ENCODE data around the gene SLC26A8. TPM values are rescaled to one million over a fixed set of nuclear protein-coding genes. Genes with fewer than 3 reads are reported as not detected.

SLC26A8 gene, protein sequence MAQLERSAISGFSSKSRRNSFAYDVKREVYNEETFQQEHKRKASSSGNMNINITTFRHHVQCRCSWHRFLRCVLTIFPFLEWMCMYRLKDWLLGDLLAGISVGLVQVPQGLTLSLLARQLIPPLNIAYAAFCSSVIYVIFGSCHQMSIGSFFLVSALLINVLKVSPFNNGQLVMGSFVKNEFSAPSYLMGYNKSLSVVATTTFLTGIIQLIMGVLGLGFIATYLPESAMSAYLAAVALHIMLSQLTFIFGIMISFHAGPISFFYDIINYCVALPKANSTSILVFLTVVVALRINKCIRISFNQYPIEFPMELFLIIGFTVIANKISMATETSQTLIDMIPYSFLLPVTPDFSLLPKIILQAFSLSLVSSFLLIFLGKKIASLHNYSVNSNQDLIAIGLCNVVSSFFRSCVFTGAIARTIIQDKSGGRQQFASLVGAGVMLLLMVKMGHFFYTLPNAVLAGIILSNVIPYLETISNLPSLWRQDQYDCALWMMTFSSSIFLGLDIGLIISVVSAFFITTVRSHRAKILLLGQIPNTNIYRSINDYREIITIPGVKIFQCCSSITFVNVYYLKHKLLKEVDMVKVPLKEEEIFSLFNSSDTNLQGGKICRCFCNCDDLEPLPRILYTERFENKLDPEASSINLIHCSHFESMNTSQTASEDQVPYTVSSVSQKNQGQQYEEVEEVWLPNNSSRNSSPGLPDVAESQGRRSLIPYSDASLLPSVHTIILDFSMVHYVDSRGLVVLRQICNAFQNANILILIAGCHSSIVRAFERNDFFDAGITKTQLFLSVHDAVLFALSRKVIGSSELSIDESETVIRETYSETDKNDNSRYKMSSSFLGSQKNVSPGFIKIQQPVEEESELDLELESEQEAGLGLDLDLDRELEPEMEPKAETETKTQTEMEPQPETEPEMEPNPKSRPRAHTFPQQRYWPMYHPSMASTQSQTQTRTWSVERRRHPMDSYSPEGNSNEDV
- total RNA-seq = 1.5 TPM

DNA sequence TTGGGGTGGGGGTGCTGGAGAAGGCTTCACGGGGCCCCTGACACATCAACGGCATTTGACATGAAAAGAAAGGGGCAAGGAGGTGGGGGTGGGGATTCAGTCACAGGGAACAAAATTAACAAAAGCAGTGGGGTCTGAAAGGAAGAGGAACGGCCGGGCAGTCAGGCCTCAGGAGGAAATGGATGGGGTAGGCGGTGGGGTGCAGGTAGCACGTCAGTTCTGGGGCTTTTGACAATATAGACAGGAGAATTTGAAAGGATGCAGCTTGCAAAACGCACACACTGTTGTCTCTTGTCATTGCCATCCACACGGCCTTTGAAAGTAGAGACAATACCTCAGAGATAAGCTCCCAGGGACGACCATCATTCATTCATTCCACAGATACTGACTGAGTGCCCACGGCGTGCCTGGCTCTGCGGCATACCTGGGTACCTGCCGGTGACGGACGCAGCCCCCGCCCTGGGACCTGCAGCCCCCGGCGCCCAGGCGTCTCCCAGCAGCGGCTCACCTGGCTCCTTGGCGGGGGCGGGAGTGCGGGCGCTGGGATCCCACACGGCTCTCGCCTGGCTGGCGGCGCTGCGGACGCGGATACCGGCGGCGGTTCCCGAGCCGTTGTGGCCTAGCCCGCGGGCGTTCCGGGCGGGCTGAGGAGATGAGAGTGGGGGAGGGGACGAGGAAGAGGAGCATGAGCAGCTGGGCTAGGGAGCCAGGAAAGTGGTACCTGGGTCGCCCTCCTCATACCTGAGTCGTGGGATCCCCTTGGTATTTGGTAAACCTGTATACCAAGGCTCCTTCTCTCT lies at the start of gene SLC26A8:
Gene SLC26A8 (minus strand): TSS at position 646 of the 800 bp plus-strand sequence. CDS start 4,934 bp downstream, outside the sequence.
- ATAC-seq (no peak), DNase-seq (ENCODE audit: low spot score) (no peak)
- intact Hi-C loops (cut with DNase I) = loop anchor here (10.0 kb wide), 1 partner anchor 661 kb away; no protein-coding TSS in a partner anchor

DNA sequence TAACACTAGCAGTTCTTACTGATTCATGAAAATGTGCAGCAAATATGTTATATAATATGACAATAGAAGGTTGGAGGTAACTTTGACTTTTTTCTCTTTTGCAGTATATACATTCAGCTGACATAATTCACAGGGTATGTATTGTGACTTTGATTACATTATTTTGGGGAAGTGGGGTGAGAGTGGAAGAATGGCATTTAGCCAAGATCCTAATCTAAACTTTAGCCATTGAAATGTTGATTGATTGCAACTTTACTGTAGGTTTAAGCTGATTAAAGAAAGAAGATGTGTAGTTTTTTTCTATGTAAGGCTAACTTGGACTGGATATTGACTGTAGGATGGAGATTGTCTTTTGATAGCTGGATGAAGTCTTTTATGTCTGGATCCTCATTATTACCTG lies 49.1 kb upstream of the SLC26A8 start:
- DNase-seq (ENCODE audit: low spot score) (no peak), ATAC-seq (no peak)
- intact Hi-C loops (cut with DNase I) = no loop called here

DNA sequence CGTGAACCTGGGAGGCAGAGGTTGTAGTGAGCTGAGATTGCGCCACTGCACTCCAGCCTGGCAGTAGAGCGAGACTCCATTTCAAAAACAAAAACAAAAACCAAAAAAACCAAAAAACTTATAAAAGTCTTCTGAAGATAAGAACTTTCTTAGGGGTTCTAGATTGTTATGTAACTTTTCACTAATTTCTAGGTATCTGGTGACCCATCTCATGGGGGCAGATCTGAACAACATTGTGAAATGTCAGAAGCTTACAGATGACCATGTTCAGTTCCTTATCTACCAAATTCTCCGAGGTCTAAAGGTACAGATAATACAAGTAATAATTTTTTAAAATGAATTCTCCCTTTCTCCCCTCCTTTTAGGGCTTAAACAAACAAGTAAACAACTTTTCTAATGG lies 48.2 kb upstream of the SLC26A8 start:
- ATAC-seq (no peak), DNase-seq (ENCODE audit: low spot score) (no peak)
- intact Hi-C loops (cut with DNase I) = no loop called here

DNA sequence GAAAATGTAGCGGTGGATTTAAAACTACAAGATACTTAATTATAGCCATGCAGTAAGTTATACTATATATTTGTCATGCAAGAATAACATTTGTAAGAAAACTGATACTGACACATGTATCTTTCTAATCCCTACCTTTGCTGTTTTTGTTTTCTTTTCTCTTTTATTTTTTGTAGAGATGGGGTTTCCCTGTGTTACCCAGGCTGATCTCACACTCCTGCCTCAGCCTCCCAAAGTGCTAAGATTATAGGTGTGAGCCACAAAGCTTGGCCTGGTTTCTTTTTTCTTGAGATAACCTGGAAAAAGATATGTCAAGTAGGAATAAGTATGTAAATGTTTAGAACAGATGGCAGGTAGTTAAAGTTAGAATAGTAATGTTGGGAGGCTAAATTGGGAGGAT lies 47.3 kb upstream of the SLC26A8 start:
- intact Hi-C loops (cut with DNase I) = no loop called here
- DNase-seq (ENCODE audit: low spot score) = no peak
- ATAC-seq = no peak

DNA sequence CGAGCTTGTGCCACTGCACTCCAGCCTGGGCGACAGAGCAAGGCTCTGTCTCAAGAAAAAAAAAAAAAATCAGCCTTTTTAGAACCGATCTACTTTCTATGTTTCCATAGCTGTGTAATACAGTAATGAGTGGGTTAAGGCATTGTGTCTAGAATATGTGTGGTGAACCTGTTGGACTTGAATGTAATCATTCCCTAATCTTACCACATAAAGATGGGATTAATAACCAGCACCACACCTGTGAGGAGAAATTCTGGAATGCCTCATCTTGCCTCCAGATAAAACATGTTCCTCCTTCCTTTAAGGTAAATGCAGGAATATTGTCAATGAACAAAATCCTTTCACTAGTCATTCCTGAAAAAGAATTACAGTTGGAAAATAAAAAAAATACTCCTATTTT lies 46.8 kb upstream of the SLC26A8 start:
- intact Hi-C loops (cut with DNase I) = no loop called here
- ATAC-seq (no peak), DNase-seq (ENCODE audit: low spot score) (no peak)

DNA sequence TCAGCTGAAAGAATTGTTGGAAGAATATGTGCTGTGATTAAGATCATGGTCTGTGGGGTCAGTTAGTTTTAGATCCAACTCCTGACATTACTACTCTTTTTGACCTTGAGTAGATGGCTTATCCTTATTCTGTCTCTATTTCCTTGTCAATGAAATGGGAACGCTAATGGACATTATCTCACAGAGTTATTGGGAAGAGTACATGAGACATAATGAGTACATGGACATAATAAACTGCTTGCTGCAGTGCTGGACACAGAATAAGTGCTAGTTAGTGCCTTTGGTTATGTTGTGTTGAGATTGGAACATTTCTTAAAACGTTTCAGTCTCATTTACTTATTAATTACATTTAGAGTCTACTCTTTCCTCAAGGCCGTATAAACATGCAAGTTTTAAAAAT lies 45.8 kb upstream of the SLC26A8 start:
- no peak for ATAC-seq

DNA sequence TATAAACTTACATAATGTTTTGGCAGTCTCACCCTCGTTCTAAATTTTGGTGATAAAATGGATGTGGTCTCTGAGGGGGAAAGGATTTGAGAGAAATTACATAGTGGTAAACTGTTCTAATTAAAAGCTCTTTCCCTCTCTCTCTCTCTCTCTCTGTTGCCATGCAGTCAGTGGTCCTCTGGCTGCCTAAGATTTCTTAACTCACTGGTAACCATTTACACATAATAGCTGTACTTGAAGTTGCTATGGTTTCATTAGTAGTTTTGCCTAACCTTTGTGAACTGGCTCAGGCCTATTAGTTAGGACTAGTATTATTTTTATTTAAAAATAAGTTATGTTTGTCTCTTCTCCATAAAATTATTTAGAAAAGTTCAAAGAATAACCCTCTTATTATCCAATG lies 45.1 kb upstream of the SLC26A8 start:
- ATAC-seq = no peak
- intact Hi-C loops (cut with DNase I) = no loop called here
- no peak for DNase-seq (ENCODE audit: low spot score)

More for the DNA sequence above, 45.8 kb upstream of the SLC26A8 start:
- DNase-seq (ENCODE audit: low spot score) = no peak
- intact Hi-C loops (cut with DNase I) = no loop called here

DNA sequence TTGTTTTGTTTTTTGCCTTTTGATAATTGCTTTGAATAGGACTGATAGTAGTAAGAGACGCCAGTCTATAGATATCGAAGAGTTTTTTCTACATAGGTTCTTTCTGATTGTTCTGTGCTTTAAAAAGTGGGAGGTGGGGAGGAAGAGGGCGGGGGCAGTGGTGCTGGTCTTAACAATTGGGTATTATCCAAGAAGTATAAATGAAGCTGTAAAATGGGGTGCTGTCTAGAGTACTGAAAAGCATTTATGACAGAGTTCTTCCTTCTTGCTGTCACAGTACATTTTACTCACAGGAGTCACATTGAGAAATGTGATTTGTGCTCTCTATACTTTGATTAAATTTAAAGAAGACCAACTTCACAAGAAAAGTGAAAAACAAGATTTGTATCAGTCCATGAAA lies 44.1 kb upstream of the SLC26A8 start:
- ATAC-seq (no peak), DNase-seq (ENCODE audit: low spot score) (no peak)
- intact Hi-C loops (cut with DNase I) = no loop called here

DNA sequence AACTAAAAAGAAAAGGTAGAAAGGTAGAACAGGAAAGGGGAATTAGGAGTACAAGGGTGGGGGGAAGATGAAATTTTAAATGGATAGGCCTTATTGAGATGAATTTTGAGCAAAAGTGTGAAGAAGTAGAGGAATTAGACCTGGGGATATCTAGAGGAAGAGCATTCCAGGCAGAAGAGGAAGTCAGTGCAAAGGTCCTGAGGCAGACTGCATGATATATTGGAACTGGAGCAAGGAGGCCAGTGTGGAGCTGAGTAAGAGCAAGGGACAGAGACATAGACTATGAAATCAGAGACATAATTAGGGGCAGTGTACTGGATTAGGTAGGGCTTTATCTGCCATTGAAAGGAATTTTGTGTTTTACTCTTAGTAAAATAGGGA lies 43.6 kb upstream of the SLC26A8 start:
- DNase-seq (ENCODE audit: low spot score) (no peak), ATAC-seq (no peak)
- intact Hi-C loops (cut with DNase I) = no loop called here

DNA sequence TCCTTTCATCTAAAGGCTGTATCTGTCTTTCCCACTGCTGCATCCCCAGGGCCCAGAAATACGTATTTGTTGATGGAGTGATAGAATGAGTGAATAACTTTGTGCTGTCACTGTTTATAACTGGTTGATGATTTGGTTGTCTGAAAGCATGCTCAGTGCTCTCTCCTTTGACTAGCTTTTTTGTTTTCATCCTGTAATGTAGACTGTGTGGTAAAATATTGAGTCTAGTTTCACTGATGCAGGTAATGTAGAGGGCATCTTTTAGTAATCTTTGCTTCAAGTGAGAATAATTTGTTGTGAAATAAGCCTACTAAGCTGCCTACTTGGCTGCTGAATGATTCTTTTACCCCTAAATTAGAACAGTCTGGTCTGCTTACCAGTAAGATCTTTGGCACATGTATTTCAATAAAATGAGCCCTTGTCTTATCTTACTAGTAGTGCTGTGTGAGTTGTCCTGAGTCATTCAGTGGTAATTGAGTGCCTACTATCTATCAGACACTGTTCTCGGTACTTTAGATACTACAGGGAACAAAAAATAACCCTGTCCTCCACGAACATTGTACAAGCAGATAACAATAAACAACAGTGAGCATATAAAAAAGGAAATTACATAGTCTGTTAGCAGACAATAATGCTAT lies 43.1 kb upstream of the SLC26A8 start:
- ATAC-seq = no peak
- intact Hi-C loops (cut with DNase I) = no loop called here
- DNase-seq (ENCODE audit: low spot score) = no peak

DNA sequence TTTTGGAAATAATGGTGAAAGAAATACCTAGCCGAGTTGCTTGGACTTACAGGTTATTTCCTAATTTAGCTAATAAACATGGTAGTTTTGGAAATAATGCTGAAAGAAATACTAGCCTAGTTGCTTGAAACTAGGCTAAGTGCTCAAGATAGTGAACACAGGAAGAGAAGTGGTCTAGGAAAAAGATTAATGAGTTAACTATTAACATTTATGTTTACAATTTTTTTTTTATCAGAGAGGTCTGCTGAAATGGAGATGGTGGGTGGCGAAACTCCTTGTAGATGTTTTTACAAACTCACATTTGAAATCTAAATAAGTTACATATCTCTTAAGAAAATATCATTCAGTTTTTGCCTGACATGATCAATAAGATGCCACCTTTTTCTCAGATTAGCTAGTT lies 42.4 kb upstream of the SLC26A8 start:
- ATAC-seq = no peak
- DNase-seq (ENCODE audit: low spot score) = no peak
- intact Hi-C loops (cut with DNase I) = no loop called here

DNA sequence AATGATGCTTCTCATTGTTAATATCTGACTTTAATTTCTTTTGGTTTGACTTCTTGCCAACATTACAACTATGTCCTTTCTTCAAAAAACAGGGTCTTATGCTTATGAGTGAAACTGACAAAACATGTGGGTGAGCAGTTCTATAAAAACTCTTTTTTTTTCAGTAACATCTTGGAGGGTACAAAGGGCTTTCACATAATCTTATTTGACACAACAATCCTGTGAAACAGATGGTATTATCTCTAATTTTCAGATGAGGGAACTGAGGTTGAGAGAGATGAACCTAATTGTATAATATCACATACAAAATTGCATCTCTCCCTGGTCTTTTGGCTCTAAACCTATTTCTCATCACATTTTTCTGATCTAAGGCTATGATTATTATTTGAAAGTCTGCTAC lies 41.5 kb upstream of the SLC26A8 start:
- DNase-seq (ENCODE audit: low spot score) (no peak), ATAC-seq (no peak)

DNA sequence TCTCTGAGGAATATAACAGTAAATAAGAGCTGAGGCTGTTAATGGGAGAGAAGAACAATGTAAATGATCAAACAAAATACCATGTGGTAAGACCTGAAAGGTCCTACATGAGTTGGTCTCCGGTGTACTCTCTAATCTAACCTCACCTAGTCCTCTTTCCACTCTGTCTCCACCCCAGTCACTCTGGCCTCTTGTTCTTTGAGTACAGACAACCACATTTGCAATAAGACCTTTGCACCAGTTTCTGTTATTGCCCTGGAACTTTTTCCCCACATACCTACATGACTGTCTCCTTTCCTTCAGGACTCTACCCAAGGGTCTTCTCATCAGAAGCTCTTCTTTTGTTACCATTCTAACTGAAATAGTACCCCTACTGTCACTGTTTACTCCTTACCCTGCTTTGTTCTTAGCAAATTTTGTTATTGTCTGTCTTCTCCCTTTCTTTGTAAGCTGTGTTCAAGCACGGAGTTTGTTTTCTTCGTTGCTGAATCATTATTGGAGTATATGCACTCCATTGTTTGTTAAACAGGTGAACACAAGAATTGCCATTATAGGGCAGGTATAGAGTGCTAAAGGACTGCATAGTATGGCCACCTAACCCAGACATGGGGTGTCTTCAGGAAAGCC lies 40.4 kb upstream of the SLC26A8 start:
- ATAC-seq (no peak), DNase-seq (ENCODE audit: low spot score) (no peak)
- intact Hi-C loops (cut with DNase I) = no loop called here

More for the DNA sequence above, 41.5 kb upstream of the SLC26A8 start:
- intact Hi-C loops (cut with DNase I) = no loop called here

DNA sequence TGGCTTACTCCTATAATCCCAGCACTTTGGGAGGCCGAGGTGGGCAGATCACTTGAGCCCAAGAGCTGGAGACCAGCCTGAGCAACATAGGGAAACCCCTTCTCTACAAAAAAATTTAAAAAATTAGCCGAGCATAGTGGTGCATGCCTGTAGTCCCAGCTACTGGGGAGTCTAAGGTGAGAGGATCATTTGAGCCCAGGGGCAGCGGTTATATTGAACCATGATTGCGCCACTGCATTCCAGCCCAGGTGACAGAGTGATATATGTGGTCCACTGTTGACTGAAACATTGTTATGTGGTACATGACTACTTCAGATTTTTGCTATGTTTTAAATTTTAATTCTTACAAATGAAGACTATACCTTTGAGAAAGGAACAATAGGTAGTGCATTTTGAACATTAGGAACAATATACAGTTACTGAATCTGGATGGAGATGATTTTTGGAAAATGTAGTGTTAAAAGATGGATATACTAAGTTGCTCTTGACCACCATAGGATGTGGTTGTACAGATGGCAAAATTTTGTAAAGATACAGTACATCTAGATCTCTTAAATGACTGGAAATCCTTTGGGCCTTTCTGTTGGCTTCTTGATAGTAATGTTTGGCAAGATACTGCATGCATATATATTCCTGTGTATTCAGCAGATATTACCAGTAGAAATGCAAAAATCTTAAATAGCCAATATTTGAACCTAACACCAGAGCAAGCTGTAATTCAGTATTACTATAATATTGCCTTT lies 39.0 kb upstream of the SLC26A8 start:
- intact Hi-C loops (cut with DNase I) = no loop called here
- ATAC-seq = no peak
- no peak for DNase-seq (ENCODE audit: low spot score)

DNA sequence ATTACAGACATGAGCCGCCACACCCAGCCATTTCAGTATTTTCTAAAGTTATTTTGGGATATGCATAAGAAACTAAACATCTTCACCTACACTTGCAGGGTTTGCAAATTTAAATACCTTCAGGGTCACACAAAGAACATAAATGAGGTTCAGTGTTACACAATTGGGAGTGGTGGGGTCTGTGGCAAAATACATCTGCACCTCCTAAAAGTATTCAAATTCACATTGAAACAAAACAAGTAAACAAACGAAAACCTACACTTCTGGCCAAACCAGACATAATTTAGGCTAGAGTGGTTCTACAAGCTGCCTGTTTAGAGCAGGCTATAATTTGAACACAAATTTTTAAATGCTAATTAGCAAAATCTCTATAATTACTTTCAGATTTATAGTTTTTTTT lies 37.8 kb upstream of the SLC26A8 start:
- intact Hi-C loops (cut with DNase I) = no loop called here
- no peak for DNase-seq (ENCODE audit: low spot score)
- ATAC-seq = no peak

DNA sequence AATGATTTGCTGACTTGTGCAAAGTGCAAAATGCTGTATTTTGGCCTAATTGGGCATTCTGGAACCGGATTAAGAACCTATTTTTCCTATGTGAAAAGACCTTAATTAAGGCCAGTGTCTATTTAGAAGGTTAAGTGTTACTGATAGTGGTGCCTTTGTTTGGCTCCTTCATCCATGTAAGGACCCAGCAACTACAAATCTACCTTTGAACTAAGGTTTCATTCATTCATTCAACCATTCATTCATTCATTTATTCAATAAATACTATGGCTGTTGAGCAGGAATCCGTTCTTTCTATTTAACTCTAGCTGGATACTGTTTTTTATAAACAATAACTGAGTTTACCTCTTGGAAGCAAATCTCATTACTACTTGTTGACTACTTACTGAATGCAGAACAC lies 36.8 kb upstream of the SLC26A8 start:
- DNase-seq (ENCODE audit: low spot score) (no peak), ATAC-seq (no peak)
- intact Hi-C loops (cut with DNase I) = no loop called here

DNA sequence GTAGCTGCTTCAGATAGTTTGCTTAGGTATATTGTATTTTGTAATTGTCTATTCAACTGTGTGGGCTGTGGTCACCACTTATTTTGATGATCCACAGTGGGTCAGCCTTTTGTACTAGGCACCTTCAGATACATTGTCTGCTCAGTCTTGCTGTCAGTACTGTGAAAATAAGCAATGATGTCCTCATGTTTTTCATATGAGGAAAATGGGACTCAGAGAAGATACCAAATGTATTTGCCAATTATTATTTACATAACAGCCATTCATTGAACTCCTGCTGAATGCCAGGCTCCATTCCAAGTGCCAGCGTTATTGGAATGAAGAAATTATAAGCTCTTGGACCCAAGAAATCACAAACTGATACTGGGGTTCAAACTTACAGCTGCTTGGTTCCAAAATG lies 31.7 kb upstream of the SLC26A8 start:
- DNase-seq (ENCODE audit: low spot score) (no peak), ATAC-seq (no peak)
- intact Hi-C loops (cut with DNase I) = no loop called here

DNA sequence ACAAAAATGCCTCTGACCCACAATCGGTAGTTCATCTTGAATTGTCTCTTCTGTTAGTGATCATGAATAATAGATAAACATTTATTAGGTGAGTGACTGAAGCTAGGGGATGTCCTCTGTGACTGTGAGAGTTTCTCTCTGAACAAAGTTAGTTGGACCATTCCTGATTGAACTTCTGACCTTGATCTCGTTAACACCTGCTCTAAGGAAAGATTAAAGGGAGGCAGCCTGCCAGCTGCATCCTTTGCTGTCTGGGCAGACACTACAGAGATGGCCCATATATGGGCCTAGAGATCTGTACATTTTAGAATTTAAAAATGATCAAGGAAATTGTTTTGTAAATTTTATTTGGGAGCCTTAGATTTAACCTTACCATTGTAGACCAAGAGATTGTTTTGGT lies 30.5 kb upstream of the SLC26A8 start:
- ATAC-seq (no peak), DNase-seq (ENCODE audit: low spot score) (no peak)
- intact Hi-C loops (cut with DNase I) = no loop called here

Measured in sciatic nerve (tissue), 2 donors.